ENCODE measurements around the gene OR52N1. TPM values are rescaled to one million over a fixed set of nuclear protein-coding genes. Genes with fewer than 3 reads are reported as not detected.

The OR52N1 gene
- total RNA-seq, 2 experiments from 2014 or later, result not detected

GRCh38 chr11:5767056-5767455, 24.0 kb downstream of the OR52N1 start:
- no peaks in the 10 kb centered on the region for H3K36me3 Mint-ChIP-seq
- no peak for DNase-seq
- no peak overlapping the region for H3K4me3 Mint-ChIP-seq
- POLR2A ChIA-PET, result no interaction called here
- no peaks in the 10 kb centered on the region for H3K4me1 Mint-ChIP-seq
- H3K27me3 Mint-ChIP-seq, result peaks cover under 1% of the 10 kb centered on the region
- H3K9me3 Mint-ChIP-seq, result no peaks in the 10 kb centered on the region
- no peak for ATAC-seq (ENCODE audit: low read depth)
- no peak overlapping the region for H3K27ac Mint-ChIP-seq

GRCh38 chr11:5753943-5754342, 37.1 kb downstream of the OR52N1 start, which contains the start of gene OR52N4:
Gene OR52N4, plus strand, starts transcription at chr11:5754243. Its CDS starts 498 bp downstream, at chr11:5754741.
- Mint-ChIP-seq H3K27ac (no peak within 1 kb of the TSS), H3K4me3 (no peak within 1 kb of the TSS), H3K9me3 (no peaks in the 10 kb centered on the region), H3K27me3 (peaks cover 4% of the 10 kb centered on the region), H3K36me3 (no peaks in the 10 kb centered on the region), H3K4me1 (no peaks in the 10 kb centered on the region)
- POLR2A ChIA-PET, result no interaction called here
- ATAC-seq (ENCODE audit: low read depth), result no peak
- DNase-seq, result no peak

- H3K4me3 Mint-ChIP-seq, result no peak overlapping the region
- peaks cover 2% of the 10 kb centered on the region for H3K9me3 Mint-ChIP-seq
- no peaks in the 10 kb centered on the region for H3K4me1 Mint-ChIP-seq
- no peaks in the 10 kb centered on the region for H3K27me3 Mint-ChIP-seq
- DNase-seq (no peak), ATAC-seq (ENCODE audit: low read depth) (no peak)
- peaks cover 2% of the 10 kb centered on the region for H3K36me3 Mint-ChIP-seq
- POLR2A ChIA-PET, result no interaction called here
- no peak overlapping the region for H3K27ac Mint-ChIP-seq
Observed at GRCh38 chr11:5749836-5750235, 41.2 kb downstream of the OR52N1 start.

- no peak overlapping the region for H3K27ac Mint-ChIP-seq
- POLR2A ChIA-PET, result interaction anchor here (0.7 kb wide), 1 partner anchor 33 kb away, joined by 6 read pairs; no protein-coding TSS in a partner anchor
- ATAC-seq (ENCODE audit: low read depth) (no peak), DNase-seq (no peak)
- peaks cover 8% of the 10 kb centered on the region for H3K9me3 Mint-ChIP-seq
- H3K27me3 Mint-ChIP-seq, result peaks cover 2% of the 10 kb centered on the region
- no peak overlapping the region for H3K4me3 Mint-ChIP-seq
- H3K4me1 Mint-ChIP-seq, result no peaks in the 10 kb centered on the region
- H3K36me3 Mint-ChIP-seq, result peaks cover 2% of the 10 kb centered on the region
Observed at GRCh38 chr11:5746614-5747013, 44.5 kb downstream of the OR52N1 start.

GRCh38 chr11:5738431-5738830, 52.6 kb downstream of the OR52N1 start:
- no peaks in the 10 kb centered on the region for H3K27me3 Mint-ChIP-seq
- H3K9me3 Mint-ChIP-seq, result peaks cover 6% of the 10 kb centered on the region
- H3K36me3 Mint-ChIP-seq, result peaks cover 9% of the 10 kb centered on the region
- no peak for DNase-seq
- ATAC-seq (ENCODE audit: low read depth), result no peak
- H3K4me3 Mint-ChIP-seq, result no peak overlapping the region
- H3K27ac Mint-ChIP-seq, result no peak overlapping the region
- no peaks in the 10 kb centered on the region for H3K4me1 Mint-ChIP-seq
- POLR2A ChIA-PET, result no interaction called here

GRCh38 chr11:5737670-5738392, 53.2 kb downstream of the OR52N1 start:
- POLR2A ChIA-PET, result no interaction called here
- ATAC-seq (ENCODE audit: low read depth), result no peak
- no peaks in the 10 kb centered on the region for H3K27me3 Mint-ChIP-seq

GRCh38 chr11:5737091-5737490, 54.0 kb downstream of the OR52N1 start:
- no peak overlapping the region for H3K4me3 Mint-ChIP-seq
- no peak for DNase-seq
- H3K9me3 Mint-ChIP-seq, result peaks cover 2% of the 10 kb centered on the region
- H3K36me3 Mint-ChIP-seq, result peaks cover 9% of the 10 kb centered on the region
- POLR2A ChIA-PET, result no interaction called here
- H3K27ac Mint-ChIP-seq, result no peak overlapping the region
- H3K27me3 Mint-ChIP-seq, result no peaks in the 10 kb centered on the region
- no peak for ATAC-seq (ENCODE audit: low read depth)
- H3K4me1 Mint-ChIP-seq, result no peaks in the 10 kb centered on the region

More at GRCh38 chr11:5737670-5738392, 53.2 kb downstream of the OR52N1 start:
- Mint-ChIP-seq H3K4me1 (no peaks in the 10 kb centered on the region), H3K36me3 (peaks cover 9% of the 10 kb centered on the region), H3K27ac (no peak overlapping the region), H3K9me3 (peaks cover 6% of the 10 kb centered on the region), H3K4me3 (no peak overlapping the region)
- DNase-seq, result no peak

Other genes starting within 250 kb of the OR52N1 start
- not detected for gene OR52H1, start 242.7 kb downstream of the OR52N1 start, total RNA-seq
- not detected for gene OR52B6, start 210.4 kb downstream of the OR52N1 start, total RNA-seq
- 1 to 10 TPM; 1.5 to 2.7 TPM for gene TRIM6, start 194.6 kb downstream of the OR52N1 start, total RNA-seq
- 10 to 100 TPM; 17.3 to 17.5 TPM for gene TRIM34, start 166.3 kb downstream of the OR52N1 start, total RNA-seq
- gene TRIM5, start 106.2 kb downstream of the OR52N1 start, total RNA-seq, result 10 to 100 TPM; 33.1 to 36.4 TPM
- 100 to 1,000 TPM; 341 to 369 TPM for gene TRIM22, start 101.5 kb downstream of the OR52N1 start, total RNA-seq
- under 1 TPM; 0.86 to 0.99 TPM for gene OR56B1, start 54.8 kb downstream of the OR52N1 start, total RNA-seq
- 1 to 10 TPM; 1.7 to 1.8 TPM for gene OR52N4, start 37.0 kb downstream of the OR52N1 start, total RNA-seq
- gene OR52N5, start 7.9 kb downstream of the OR52N1 start, total RNA-seq, result not detected
- not detected for gene OR52N2, start 17.7 kb upstream of the OR52N1 start, total RNA-seq
- gene OR52E6, start 50.6 kb upstream of the OR52N1 start, total RNA-seq, result not detected
- gene OR52E8, start 66.4 kb upstream of the OR52N1 start, total RNA-seq, result not detected
- not detected for gene OR52E4, start 89.4 kb upstream of the OR52N1 start, total RNA-seq
- not detected for gene OR52E5, start 101.9 kb upstream of the OR52N1 start, total RNA-seq
- gene OR56A3, start 151.0 kb upstream of the OR52N1 start, total RNA-seq, result not detected
- gene OR56A5, start 177.2 kb upstream of the OR52N1 start, total RNA-seq, result not detected
- not detected for gene OR52L1, start 195.7 kb upstream of the OR52N1 start, total RNA-seq
- not detected for gene OR56A4, start 215.7 kb upstream of the OR52N1 start, total RNA-seq
- gene OR56A1, start 239.5 kb upstream of the OR52N1 start, total RNA-seq, result not detected